Measurements from ENCODE around the gene CSNK2B. TPM values are rescaled to one million over a fixed set of nuclear protein-coding genes. Genes with fewer than 3 reads are reported as not detected.
A peak's percentile ranks its signal among the peaks of the same experiment; 100 is the strongest.

The CSNK2B gene
- polyA plus RNA-seq, 1 donor (not counting 4 experiments of a cell fraction or from before 2014, with no cell fraction given) = 43.7 TPM

- peaks cover 66% of the 10 kb centered on the region for H3K79me2 ChIP-seq (ENCODE audit: control insufficient read depth, insufficient read depth, low read length)
- H2AFZ ChIP-seq (ENCODE audit: control insufficient read depth, low read length) = no peak overlapping the region
- peaks cover 2% of the 10 kb centered on the region for H3K9me1 ChIP-seq (ENCODE audit: control insufficient read depth, extremely low read depth, insufficient read depth, low read length)
- no peaks in the 10 kb centered on the region for H3K9me3 ChIP-seq (ENCODE audit: control insufficient read depth, low read depth, low read length)
- H4K20me1 ChIP-seq (ENCODE audit: control insufficient read depth, extremely low read depth, insufficient read depth, low read length) = peaks cover 26% of the 10 kb centered on the region
- dilution Hi-C loops (cut with MboI; ENCODE audit: extremely low pct_ligation_motif_present, low sequenced_read_pairs) = no loop called here
- peaks cover 14% of the 10 kb centered on the region for H3K4me1 ChIP-seq (ENCODE audit: control insufficient read depth, extremely low read depth, insufficient read depth, low read length)
- no peaks in the 10 kb centered on the region for H3K27me3 ChIP-seq (ENCODE audit: control insufficient read depth, extremely low read depth, insufficient read depth, low read length)
- no peak for FAIRE-seq
- peak overlapping the region; percentile 99 for H3K4me2 ChIP-seq (ENCODE audit: control insufficient read depth, extremely low read depth, insufficient read depth, low read depth, low read length)
- H3K9ac ChIP-seq (ENCODE audit: control insufficient read depth, extremely low read depth, insufficient read depth, low read length) = peak overlapping the region; percentile 94
- peak overlapping the region; percentile 81 for H3K27ac ChIP-seq (ENCODE audit: control insufficient read depth, insufficient read depth, low read length)
- no peak for TF ChIP-seq EZH2 (IDR thresholded peaks at IDR 0.05; ENCODE audit: low read length)
- TF ChIP-seq CTCF (optimal IDR thresholded peaks at IDR 0.05 in 1 of 3, IDR thresholded peaks at IDR 0.05 in 1 of 3, conservative IDR thresholded peaks at IDR 0.05 in 1 of 3; ENCODE audit: extremely low read depth in 1 of 3, insufficient read depth in 2 of 3, low read length in 3 of 3) = no peak
- H3K36me3 ChIP-seq (ENCODE audit: control insufficient read depth in 2 of 2, extremely low read depth in 1 of 2, insufficient read depth in 2 of 2, low read length in 2 of 2) = peaks cover 38 to 53% of the 10 kb centered on the region in 2 experiments
- H3K4me3 ChIP-seq (ENCODE audit: control insufficient read depth in 2 of 3, extremely low read depth in 1 of 3, insufficient read depth in 2 of 3, low read depth in 1 of 3, low read length in 3 of 3) = peak overlapping the region; percentile 84 to 99 (median 88)
- no peak for DNase-seq (ENCODE audit: low read depth, low spot score)
Observed at GRCh38 chr6:31622684-31623091, 43.2 kb upstream of the CSNK2B start.

- Histone ChIP-seq H4K20me1 (ENCODE audit: control insufficient read depth, extremely low read depth, insufficient read depth, low read length) (peaks cover 29% of the 10 kb centered on the region), H3K36me3 (ENCODE audit: control insufficient read depth in 2 of 2, extremely low read depth in 1 of 2, insufficient read depth in 2 of 2, low read length in 2 of 2) (peaks cover 50 to 64% of the 10 kb centered on the region in 2 experiments), H3K4me2 (ENCODE audit: control insufficient read depth, extremely low read depth, insufficient read depth, low read depth, low read length) (no peak overlapping the region), H3K27me3 (ENCODE audit: control insufficient read depth, extremely low read depth, insufficient read depth, low read length) (no peaks in the 10 kb centered on the region), H3K9me1 (ENCODE audit: control insufficient read depth, extremely low read depth, insufficient read depth, low read length) (peaks cover 2% of the 10 kb centered on the region), H3K9ac (ENCODE audit: control insufficient read depth, extremely low read depth, insufficient read depth, low read length) (no peak overlapping the region), H3K4me1 (ENCODE audit: control insufficient read depth, extremely low read depth, insufficient read depth, low read length) (peaks cover 14% of the 10 kb centered on the region), H3K79me2 (ENCODE audit: control insufficient read depth, insufficient read depth, low read length) (peaks cover 72% of the 10 kb centered on the region), H2AFZ (ENCODE audit: control insufficient read depth, low read length) (no peak overlapping the region), H3K4me3 (ENCODE audit: control insufficient read depth in 2 of 3, extremely low read depth in 1 of 3, insufficient read depth in 2 of 3, low read depth in 1 of 3, low read length in 3 of 3) (no peak overlapping the region), H3K9me3 (ENCODE audit: control insufficient read depth, low read depth, low read length) (no peaks in the 10 kb centered on the region), H3K27ac (ENCODE audit: control insufficient read depth, insufficient read depth, low read length) (no peak overlapping the region)
- no peak for TF ChIP-seq CTCF (optimal IDR thresholded peaks at IDR 0.05 in 1 of 3, IDR thresholded peaks at IDR 0.05 in 1 of 3, conservative IDR thresholded peaks at IDR 0.05 in 1 of 3; ENCODE audit: extremely low read depth in 1 of 3, insufficient read depth in 2 of 3, low read length in 3 of 3)
- TF ChIP-seq EZH2 (IDR thresholded peaks at IDR 0.05; ENCODE audit: low read length) = no peak
- FAIRE-seq (no peak), DNase-seq (ENCODE audit: low read depth, low spot score) (no peak)
- dilution Hi-C loops (cut with MboI; ENCODE audit: extremely low pct_ligation_motif_present, low sequenced_read_pairs) = no loop called here
Observed at GRCh38 chr6:31624070-31624469, 41.8 kb upstream of the CSNK2B start.

Measured in keratinocyte (primary cell).